Astrocyte of the cerebellum (primary cell): ENCODE data around the gene BDH1.

Experiments used
- DNase-seq: peaks from one replicate; pipeline ENCODE4 v3.0.0-alpha.2; 2011; ENCODE audit warnings: low read depth
- H3K4me3 ChIP-seq: 2 replicates; pipeline ENCODE4 v1.5.1; 2011; ENCODE audit warnings: mild to moderate bottlenecking, low read depth, low read length, moderate library complexity
- CTCF ChIP-seq: IDR thresholded peaks from 2 replicates; pipeline ENCODE4 v1.5.1; 2012; ENCODE audit warnings: low read length, low read depth, moderate library complexity, mild to moderate bottlenecking; ENCODE audit errors: missing control alignments
- in situ Hi-C: cut with HindIII; loops from 2 replicates; pipeline ENCODE4 v1.10.0; 2017; ENCODE audit warnings: low sequenced_read_pairs

The BDH1 gene

DNA sequence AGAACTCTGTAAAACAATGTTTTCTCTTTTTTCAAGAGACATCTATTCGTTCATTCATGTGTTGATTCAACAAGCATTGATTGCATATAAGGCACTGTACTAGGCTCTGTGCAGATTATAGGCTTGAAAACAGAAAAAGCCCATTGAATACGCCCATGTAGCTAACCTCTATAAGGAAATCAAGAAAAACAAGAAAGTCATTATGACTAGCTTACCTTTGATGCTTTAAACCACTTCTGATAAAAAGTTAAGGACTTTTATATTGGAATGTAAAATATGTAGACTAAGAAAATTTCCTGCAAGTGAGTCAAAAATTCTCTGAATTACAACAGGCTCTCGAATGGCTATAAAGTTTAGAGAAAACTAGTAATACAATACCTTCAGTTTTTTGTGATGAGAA is 92.5 kb downstream of the BDH1 start:
- in situ Hi-C loops, result no loop called here

DNA sequence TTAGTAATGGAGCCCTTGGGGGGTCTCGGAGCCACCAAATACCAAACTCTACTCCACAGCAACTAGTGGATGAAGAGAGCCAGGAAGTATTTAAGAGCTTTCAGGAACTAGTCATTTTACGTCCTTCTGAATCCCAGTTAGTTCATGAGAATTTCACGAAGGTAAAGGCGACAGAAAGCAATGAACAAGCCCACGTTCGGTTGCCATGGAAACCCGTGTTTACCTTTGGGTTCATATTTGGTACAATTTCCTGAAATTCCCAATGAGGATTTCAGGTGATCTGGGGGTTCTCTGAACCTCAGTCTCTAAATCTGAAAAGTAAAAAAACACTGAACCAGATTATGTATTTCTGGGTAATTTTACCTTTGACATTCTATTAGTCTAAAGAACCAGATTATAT is 93.0 kb downstream of the BDH1 start:
- TF ChIP-seq CTCF, result no peak
- no peak for DNase-seq
- H3K4me3 ChIP-seq, result no peak overlapping the region
- in situ Hi-C loops, result no loop called here

More for the DNA sequence above, 92.5 kb downstream of the BDH1 start:
- TF ChIP-seq CTCF, result no peak
- no peak for DNase-seq
- no peak overlapping the region for H3K4me3 ChIP-seq

DNA sequence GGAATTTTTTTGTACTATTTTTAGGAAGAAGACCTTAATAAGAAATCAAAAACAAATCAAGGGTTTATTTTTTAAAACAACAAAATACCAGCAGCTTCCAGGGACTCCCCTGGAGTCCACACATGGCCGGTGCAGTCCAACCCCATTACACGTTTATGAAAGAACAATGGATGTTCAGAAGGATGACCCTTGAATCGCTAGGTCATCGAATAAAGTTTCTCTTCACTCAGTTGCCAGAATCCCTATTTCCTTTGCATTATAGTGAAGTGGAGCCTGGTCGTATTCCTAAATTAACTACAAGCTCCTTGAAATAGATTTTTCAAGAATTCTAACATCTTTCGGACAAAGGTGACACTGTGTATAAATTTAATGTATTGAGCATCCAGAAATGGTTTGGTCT is 95.1 kb downstream of the BDH1 start:
- no peak overlapping the region for H3K4me3 ChIP-seq
- in situ Hi-C loops, result no loop called here
- DNase-seq, result no peak
- no peak for TF ChIP-seq CTCF

GRCh38 chr3:197460002-197460401 is 95.8 kb downstream of the BDH1 start:
- no peak overlapping the region for H3K4me3 ChIP-seq
- no peak for TF ChIP-seq CTCF
- DNase-seq, result no peak
- in situ Hi-C loops, result no loop called here
